Measurements from ENCODE around the gene MORN1.

MORN1 gene

DNA sequence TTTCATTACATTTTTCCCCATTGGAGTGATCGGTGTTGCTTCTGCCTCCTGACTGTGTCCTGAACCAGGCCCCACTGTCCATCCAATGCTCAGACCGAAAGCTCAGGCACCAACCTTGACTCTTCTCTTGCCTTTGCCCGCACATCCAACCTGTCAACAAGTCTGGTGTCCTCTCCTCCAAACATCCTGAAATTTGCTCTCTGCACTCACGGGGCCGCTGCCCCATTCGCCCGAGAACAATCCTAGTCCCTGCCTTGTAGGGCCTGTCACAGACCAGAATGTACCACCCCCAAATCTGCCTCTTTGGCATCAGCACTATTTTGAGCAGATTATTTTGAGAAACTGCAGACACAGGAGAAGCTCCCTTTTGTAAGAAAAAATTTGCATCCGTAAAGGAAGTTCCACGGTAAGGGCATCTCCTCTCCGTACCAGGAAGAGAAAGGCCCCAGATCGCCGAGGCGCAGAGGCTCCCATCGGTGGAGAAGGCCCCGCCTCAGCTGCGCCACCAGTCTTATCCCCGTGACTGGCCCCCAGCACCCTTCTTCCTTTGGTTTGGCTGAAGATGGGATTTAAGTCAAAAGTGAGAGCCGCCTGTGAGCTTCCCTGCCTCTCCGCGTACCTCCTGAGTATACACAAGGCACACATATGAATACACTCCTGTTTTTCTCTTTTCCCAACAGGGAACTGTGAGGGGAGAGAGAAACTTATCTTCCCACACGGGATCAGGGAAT is 7.1 kb downstream of the MORN1 start:
- no peak overlapping the region for H3K4me3 ChIP-seq (ENCODE audit: low read depth, low read length)
- peaks cover 6% of the 10 kb centered on the region; the same call in 1 of the 2 replicates for H3K4me1 ChIP-seq
- H3K36me3 ChIP-seq = no peaks in the 10 kb centered on the region
- TF ChIP-seq, protein P1, sequence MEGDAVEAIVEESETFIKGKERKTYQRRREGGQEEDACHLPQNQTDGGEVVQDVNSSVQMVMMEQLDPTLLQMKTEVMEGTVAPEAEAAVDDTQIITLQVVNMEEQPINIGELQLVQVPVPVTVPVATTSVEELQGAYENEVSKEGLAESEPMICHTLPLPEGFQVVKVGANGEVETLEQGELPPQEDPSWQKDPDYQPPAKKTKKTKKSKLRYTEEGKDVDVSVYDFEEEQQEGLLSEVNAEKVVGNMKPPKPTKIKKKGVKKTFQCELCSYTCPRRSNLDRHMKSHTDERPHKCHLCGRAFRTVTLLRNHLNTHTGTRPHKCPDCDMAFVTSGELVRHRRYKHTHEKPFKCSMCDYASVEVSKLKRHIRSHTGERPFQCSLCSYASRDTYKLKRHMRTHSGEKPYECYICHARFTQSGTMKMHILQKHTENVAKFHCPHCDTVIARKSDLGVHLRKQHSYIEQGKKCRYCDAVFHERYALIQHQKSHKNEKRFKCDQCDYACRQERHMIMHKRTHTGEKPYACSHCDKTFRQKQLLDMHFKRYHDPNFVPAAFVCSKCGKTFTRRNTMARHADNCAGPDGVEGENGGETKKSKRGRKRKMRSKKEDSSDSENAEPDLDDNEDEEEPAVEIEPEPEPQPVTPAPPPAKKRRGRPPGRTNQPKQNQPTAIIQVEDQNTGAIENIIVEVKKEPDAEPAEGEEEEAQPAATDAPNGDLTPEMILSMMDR (IDR thresholded peaks at IDR 0.05; ENCODE audit: low read depth, low read length) = no peak
- no peak for DNase-seq
- H3K9me3 ChIP-seq = no peaks in the 10 kb centered on the region
- no peaks in the 10 kb centered on the region for H3K27me3 ChIP-seq

DNA sequence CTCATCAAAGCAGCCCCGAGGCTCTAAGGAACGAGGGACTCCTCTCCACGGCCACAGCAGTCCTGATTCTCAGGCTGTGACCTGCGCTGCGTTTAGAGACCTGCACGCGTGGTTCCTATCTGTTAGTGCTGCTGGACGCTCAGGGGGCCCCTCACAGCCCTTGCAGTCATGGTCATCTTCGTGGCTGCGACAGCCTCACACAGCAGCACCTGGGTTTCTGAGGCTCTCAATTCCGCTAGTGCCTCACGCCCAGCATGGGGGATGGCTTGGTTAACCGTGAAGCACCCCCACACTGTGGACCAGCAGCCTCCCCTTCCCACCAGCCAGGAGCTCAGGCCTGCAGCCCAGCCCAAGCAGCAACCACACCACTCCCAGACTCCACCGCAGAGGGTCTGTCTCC is 7.8 kb downstream of the MORN1 start:
- TF ChIP-seq, protein P1 (IDR thresholded peaks at IDR 0.05; ENCODE audit: low read depth, low read length) = no peak
- no peaks in the 10 kb centered on the region for H3K36me3 ChIP-seq
- peaks cover 6% of the 10 kb centered on the region; the same call in 1 of the 2 replicates for H3K4me1 ChIP-seq
- no peaks in the 10 kb centered on the region for H3K27me3 ChIP-seq
- DNase-seq = no peak
- H3K9me3 ChIP-seq = no peaks in the 10 kb centered on the region
- H3K4me3 ChIP-seq (ENCODE audit: low read depth, low read length) = no peak overlapping the region

DNA sequence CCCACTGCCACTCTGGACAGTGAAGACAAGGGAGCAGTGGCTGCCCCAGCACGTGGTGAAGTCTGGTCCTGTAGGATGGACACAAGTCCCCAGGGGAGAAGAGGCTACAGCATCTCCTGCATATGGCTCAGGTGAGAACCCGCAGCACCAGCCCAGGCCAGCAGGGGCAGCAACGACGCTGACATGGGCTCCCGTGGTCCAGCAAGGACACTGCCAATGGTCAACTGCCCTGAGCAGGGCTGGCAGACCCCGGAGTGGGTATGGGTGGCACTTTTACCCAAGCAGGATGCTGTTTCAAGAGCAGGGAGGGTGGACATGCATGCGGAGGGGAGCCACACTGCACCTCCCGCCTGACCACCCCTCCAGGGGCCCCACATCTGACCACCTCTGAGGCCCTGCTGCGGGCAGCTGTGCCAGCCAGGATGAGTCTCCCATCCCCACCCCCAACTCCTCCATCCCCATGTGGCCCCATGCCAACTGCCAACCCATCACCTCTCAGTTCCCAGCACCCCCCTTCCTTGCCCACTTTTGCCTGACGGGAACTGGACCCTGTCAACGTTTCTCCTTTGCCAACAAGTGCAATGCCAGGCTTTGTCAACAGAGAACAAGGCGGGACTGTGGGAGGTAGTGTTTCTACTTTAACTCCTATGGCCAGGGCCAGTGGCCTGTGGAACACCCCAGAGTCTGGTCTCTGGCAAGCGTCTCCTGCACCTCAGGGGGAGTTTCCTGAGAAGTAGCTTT is 8.6 kb downstream of the MORN1 start:
- Histone ChIP-seq H3K9me3 (no peaks in the 10 kb centered on the region), H3K27me3 (no peaks in the 10 kb centered on the region), H3K4me3 (ENCODE audit: low read depth, low read length) (no peak overlapping the region), H3K36me3 (no peaks in the 10 kb centered on the region), H3K4me1 (peaks cover 6% of the 10 kb centered on the region; the same call in 1 of the 2 replicates)
- no peak for DNase-seq
- TF ChIP-seq, protein P1 (IDR thresholded peaks at IDR 0.05; ENCODE audit: low read depth, low read length) = peak; percentile 35

DNA sequence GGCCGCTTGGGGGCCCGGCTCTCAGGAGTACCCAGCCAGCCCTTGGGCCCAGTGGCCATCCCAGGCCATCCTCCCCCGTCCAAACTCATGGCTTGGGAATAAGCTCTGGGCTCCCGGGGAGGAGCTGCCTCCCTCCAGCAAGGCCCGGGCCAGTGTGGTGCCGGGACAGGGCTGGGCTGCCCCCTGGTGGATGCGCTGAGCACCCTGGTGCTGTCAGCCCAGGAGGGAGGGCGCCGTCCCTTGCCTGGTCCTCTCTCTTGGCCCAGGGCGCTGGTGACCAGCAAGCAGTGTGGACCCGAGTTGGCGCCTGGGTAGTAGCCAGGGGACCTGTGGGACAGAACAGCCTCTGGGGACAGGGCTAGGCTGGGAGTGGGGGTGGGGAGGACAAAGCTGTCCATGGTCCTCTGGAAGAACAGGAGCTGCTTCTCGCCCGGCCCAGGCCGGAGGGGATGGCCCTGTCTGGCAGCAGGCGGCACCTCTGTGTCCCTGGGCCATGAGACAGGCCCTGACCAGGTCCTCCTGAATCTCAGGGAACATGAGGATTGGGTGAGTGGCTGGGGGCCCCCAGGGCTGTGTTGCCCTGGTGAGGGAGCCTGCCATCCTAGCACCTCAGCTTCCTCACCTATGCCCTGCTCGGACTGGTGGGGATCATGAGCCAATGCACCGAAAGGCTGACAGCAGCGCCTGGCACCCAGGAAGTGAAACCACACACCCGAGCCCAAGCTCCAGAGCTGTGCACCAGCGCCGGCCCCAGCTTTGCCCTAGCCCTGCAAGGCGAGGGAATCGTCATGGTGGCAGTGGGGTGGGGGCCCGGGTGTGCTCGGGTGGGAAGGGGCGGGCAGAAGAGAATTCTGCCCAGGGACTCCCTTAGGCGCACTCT is 9.4 kb downstream of the MORN1 start:
- DNase-seq = peak; percentile 82
- Histone ChIP-seq H3K4me3 (ENCODE audit: low read depth, low read length) (no peak overlapping the region), H3K4me1 (peaks cover 6% of the 10 kb centered on the region; the same call in 1 of the 2 replicates), H3K36me3 (no peaks in the 10 kb centered on the region), H3K9me3 (no peaks in the 10 kb centered on the region), H3K27me3 (no peaks in the 10 kb centered on the region)
- TF ChIP-seq, protein P1 (IDR thresholded peaks at IDR 0.05; ENCODE audit: low read depth, low read length) = peak; percentile 69

DNA sequence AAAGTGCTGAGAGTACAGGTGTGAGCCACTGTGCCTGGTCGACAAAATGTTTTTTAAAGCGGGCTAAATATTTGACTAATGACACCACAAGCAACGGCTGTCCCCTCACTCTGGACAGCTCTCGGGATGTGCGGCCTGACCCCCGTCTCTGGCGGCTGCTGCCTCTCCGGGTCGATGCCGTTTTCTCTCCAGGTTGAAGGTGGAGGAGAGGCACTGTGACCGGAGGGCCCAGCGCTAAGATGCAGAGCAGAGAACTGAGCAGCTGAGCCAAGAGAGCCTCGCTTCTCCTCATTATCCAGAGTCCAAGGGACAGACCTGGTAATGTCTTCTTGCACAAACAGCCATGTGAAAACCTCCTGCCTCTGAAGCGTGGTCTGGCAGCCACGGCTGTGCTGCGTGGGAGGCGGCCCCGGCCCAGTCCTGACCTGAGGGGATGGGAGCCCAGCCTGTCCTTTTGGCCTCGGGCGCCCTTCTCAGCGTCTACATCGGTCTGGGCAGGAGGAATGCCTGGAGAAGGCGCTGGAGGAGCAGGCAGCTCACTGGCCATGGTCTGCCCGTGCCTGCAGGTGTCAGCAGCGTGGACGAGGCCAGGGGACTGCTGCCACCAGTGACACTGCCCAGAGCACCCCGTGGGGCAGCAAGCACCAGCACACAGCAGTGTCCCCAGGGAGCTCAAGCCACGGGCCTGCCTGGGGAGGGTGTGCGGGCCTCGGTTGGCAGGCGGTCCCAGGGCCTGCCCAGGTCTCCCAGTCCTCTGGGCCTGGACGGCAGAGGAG is 10.3 kb downstream of the MORN1 start:
- no peaks in the 10 kb centered on the region for H3K36me3 ChIP-seq
- H3K27me3 ChIP-seq = no peaks in the 10 kb centered on the region
- no peaks in the 10 kb centered on the region for H3K9me3 ChIP-seq
- no peak for DNase-seq
- TF ChIP-seq, protein P1 (IDR thresholded peaks at IDR 0.05; ENCODE audit: low read depth, low read length) = no peak
- no peak overlapping the region for H3K4me3 ChIP-seq (ENCODE audit: low read depth, low read length)
- peaks cover 6% of the 10 kb centered on the region; the same call in 1 of the 2 replicates for H3K4me1 ChIP-seq

All from BE2C (cell line).